T-helper 1 cell (primary cell): ENCODE data around the gene SYT13.
A peak's percentile ranks its signal among the peaks of the same experiment; 100 is the strongest.

Experiments used
- DNase-seq, 5 donors: peaks; one replicate each; pipeline ENCODE4 v3.0.0-alpha.2; 2012 to 2020
- total RNA-seq, 4 donors: gene quantifications; one replicate each; lab custom pipeline; 2026; lab: John Stamatoyannopoulos, UW

Gene SYT13
- total RNA-seq, result 0 reads per million in 4 donors

GRCh38 chr11:45285930-45286632 is at the start of gene SYT13:
Gene SYT13 (minus strand): TSS chr11:45286341. CDS start chr11:45286207, 134 bp downstream.
- no peak for DNase-seq

GRCh38 chr11:45335434-45335833 is 49.3 kb upstream of the SYT13 start:
- no peak for DNase-seq

- DNase-seq, result no peak
Observed at GRCh38 chr11:45334836-45335235, 48.7 kb upstream of the SYT13 start.

- DNase-seq, result no peak
Observed at GRCh38 chr11:45334410-45334809, 48.3 kb upstream of the SYT13 start.

GRCh38 chr11:45333001-45333971 is 47.1 kb upstream of the SYT13 start:
- DNase-seq, result no peak

- DNase-seq, result peak in 2 of 5 donors; percentile 13 to 32
Observed at GRCh38 chr11:45332276-45332934, 46.3 kb upstream of the SYT13 start.

GRCh38 chr11:45331839-45332238 is 45.7 kb upstream of the SYT13 start:
- DNase-seq, result no peak

GRCh38 chr11:45328726-45329125 is 42.6 kb upstream of the SYT13 start:
- DNase-seq, result no peak

GRCh38 chr11:45324459-45324858 is 38.3 kb upstream of the SYT13 start:
- DNase-seq, result no peak

GRCh38 chr11:45323601-45324249 is 37.6 kb upstream of the SYT13 start:
- DNase-seq, result no peak

GRCh38 chr11:45322891-45323600 is 36.9 kb upstream of the SYT13 start:
- DNase-seq, result no peak

- DNase-seq, result no peak
Observed at GRCh38 chr11:45322111-45322705, 36.1 kb upstream of the SYT13 start.

- no peak for DNase-seq
Observed at GRCh38 chr11:45321669-45322068, 35.5 kb upstream of the SYT13 start.

- no peak for DNase-seq
Observed at GRCh38 chr11:45321031-45321595, 35.0 kb upstream of the SYT13 start.

GRCh38 chr11:45320371-45320770 is 34.2 kb upstream of the SYT13 start:
- DNase-seq, result no peak

- no peak for DNase-seq
Observed at GRCh38 chr11:45319077-45319476, 32.9 kb upstream of the SYT13 start.

- DNase-seq, result no peak
Observed at GRCh38 chr11:45318516-45318915, 32.4 kb upstream of the SYT13 start.

GRCh38 chr11:45316258-45316657 is 30.1 kb upstream of the SYT13 start:
- DNase-seq, result no peak

- DNase-seq, result no peak
Observed at GRCh38 chr11:45314900-45315299, 28.8 kb upstream of the SYT13 start.

GRCh38 chr11:45313171-45313865 is 27.2 kb upstream of the SYT13 start:
- DNase-seq, result no peak
